ENCODE data around the gene COL1A2.

DNA sequence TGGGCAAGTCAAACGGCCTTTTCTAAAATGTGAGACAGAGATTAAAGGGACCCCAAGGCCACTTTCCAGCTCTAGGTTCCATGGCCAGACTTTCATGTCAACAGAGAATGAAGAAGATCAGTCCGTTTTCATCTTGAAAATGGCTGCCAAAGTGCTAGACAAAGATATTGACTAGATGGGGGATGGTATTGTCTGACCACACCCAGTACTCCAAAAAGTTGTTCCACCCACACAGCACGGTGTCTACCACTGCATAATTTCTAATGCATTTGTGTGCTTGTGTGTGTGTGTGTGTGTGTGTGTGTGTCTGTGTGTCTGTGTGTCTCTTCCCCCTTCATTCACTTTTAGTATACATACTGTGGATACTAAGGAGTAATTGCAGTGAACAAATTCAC lies 1.3 kb downstream of the COL1A2 start:
- TF ChIP-seq, protein P1, sequence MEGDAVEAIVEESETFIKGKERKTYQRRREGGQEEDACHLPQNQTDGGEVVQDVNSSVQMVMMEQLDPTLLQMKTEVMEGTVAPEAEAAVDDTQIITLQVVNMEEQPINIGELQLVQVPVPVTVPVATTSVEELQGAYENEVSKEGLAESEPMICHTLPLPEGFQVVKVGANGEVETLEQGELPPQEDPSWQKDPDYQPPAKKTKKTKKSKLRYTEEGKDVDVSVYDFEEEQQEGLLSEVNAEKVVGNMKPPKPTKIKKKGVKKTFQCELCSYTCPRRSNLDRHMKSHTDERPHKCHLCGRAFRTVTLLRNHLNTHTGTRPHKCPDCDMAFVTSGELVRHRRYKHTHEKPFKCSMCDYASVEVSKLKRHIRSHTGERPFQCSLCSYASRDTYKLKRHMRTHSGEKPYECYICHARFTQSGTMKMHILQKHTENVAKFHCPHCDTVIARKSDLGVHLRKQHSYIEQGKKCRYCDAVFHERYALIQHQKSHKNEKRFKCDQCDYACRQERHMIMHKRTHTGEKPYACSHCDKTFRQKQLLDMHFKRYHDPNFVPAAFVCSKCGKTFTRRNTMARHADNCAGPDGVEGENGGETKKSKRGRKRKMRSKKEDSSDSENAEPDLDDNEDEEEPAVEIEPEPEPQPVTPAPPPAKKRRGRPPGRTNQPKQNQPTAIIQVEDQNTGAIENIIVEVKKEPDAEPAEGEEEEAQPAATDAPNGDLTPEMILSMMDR (IDR thresholded peaks at IDR 0.05): no peak
- TF ChIP-seq, protein P2, sequence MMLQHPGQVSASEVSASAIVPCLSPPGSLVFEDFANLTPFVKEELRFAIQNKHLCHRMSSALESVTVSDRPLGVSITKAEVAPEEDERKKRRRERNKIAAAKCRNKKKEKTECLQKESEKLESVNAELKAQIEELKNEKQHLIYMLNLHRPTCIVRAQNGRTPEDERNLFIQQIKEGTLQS (CRISPR knock-in tag; conservative IDR thresholded peaks at IDR 0.05): no peak
- TF ChIP-seq E2F4 (CRISPR knock-in tag; IDR thresholded peaks at IDR 0.05; ENCODE audit: borderline replicate concordance, low read depth) (no peak), PREB (CRISPR knock-in tag; IDR thresholded peaks at IDR 0.05; ENCODE audit: borderline replicate concordance) (no peak)

Measured in WTC11 (cell line).